Measurements from ENCODE around the gene FAM222A.

DNA sequence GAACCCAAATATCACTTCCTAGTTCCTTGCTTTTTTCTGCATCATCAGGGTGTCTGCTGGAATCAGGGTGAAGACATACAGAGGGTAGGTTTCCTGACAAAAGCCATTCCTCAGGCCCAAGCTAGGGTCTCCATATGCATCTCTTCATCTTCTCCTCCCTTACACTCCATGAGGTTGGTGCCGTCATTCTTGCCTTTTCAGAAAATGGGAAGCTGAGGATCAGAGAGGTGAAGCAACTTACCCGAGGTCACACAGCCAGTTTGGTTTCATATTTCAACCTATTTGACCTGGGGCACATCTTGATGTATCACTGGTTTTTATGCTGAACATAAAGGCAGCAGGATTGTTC lies 7.3 kb upstream of the FAM222A start:
- TF ChIP-seq, protein P1, sequence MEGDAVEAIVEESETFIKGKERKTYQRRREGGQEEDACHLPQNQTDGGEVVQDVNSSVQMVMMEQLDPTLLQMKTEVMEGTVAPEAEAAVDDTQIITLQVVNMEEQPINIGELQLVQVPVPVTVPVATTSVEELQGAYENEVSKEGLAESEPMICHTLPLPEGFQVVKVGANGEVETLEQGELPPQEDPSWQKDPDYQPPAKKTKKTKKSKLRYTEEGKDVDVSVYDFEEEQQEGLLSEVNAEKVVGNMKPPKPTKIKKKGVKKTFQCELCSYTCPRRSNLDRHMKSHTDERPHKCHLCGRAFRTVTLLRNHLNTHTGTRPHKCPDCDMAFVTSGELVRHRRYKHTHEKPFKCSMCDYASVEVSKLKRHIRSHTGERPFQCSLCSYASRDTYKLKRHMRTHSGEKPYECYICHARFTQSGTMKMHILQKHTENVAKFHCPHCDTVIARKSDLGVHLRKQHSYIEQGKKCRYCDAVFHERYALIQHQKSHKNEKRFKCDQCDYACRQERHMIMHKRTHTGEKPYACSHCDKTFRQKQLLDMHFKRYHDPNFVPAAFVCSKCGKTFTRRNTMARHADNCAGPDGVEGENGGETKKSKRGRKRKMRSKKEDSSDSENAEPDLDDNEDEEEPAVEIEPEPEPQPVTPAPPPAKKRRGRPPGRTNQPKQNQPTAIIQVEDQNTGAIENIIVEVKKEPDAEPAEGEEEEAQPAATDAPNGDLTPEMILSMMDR (conservative IDR thresholded peaks at IDR 0.05; ENCODE audit: low read depth, low read length), result no peak
- TF ChIP-seq CEBPB (IDR thresholded peaks at IDR 0.05; ENCODE audit: low read depth, low read length), result no peak
- no peak for TF ChIP-seq NFE2L2 (IDR thresholded peaks at IDR 0.05; ENCODE audit: low read depth, low read length)
- TF ChIP-seq POLR2A (IDR thresholded peaks at IDR 0.05; ENCODE audit: low read depth, low read length), result no peak
- TF ChIP-seq BHLHE40 (IDR thresholded peaks at IDR 0.05; ENCODE audit: low read depth, low read length), result no peak
- no peak for TF ChIP-seq SMC3 (IDR thresholded peaks at IDR 0.05; ENCODE audit: low read depth, low read length)
- TF ChIP-seq, protein P2, sequence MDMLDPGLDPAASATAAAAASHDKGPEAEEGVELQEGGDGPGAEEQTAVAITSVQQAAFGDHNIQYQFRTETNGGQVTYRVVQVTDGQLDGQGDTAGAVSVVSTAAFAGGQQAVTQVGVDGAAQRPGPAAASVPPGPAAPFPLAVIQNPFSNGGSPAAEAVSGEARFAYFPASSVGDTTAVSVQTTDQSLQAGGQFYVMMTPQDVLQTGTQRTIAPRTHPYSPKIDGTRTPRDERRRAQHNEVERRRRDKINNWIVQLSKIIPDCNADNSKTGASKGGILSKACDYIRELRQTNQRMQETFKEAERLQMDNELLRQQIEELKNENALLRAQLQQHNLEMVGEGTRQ (IDR thresholded peaks at IDR 0.05; ENCODE audit: low read depth, low read length), result no peak
- TF ChIP-seq RFX5 (IDR thresholded peaks at IDR 0.05; ENCODE audit: low read depth, low read length), result no peak
- TF ChIP-seq RCOR1 (IDR thresholded peaks at IDR 0.05; ENCODE audit: insufficient replicate concordance, low read length), result no peak
- TF ChIP-seq MXI1 (IDR thresholded peaks at IDR 0.05; ENCODE audit: borderline replicate concordance, low read depth, low read length), result no peak
- no peak for TF ChIP-seq CHD1 (IDR thresholded peaks at IDR 0.05; ENCODE audit: low read depth, low read length)
- no peak for TF ChIP-seq MAZ (IDR thresholded peaks at IDR 0.05; ENCODE audit: borderline replicate concordance, low read depth, low read length)
- no peak for TF ChIP-seq RAD21 (IDR thresholded peaks at IDR 0.05; ENCODE audit: low read length)
- no peak for TF ChIP-seq FOS (IDR thresholded peaks at IDR 0.05; ENCODE audit: low read depth, low read length)
